Astrocyte (in vitro differentiated cells and primary cell): ENCODE data around the gene DAZAP1. TPM values are rescaled to one million over a fixed set of nuclear protein-coding genes. Genes with fewer than 3 reads are reported as not detected.

Experiments
- DNase-seq: peaks from one replicate; pipeline ENCODE4 v3.0.0-alpha.2; 2010; ENCODE audit warnings: low read depth
- FAIRE-seq: peaks from 2 replicates; lab custom pipeline; 2011; peaks lifted over from hg19 to GRCh38; lab: Jason Lieb, UNC
- H2AFZ ChIP-seq: 2 replicates; pipeline ENCODE4 v1.6.0; 2012; ENCODE audit warnings: low read depth, low read length, inconsistent platforms
- H3K27ac ChIP-seq: 2 replicates; pipeline ENCODE4 v1.5.1; 2011; ENCODE audit warnings: low read depth, low read length, inconsistent platforms
- H3K27me3 ChIP-seq: 2 replicates; pipeline ENCODE4 v1.6.0; 2011; ENCODE audit warnings: low read length, inconsistent platforms; ENCODE audit not compliant: insufficient read depth
- H3K36me3 ChIP-seq: 2 replicates; pipeline ENCODE4 v1.5.1; 2011; ENCODE audit warnings: low read length, inconsistent platforms; ENCODE audit not compliant: insufficient read depth
- H3K4me1 ChIP-seq: 2 replicates; pipeline ENCODE4 v1.5.1; 2011; ENCODE audit warnings: low read length, inconsistent platforms; ENCODE audit not compliant: insufficient read depth
- H3K4me2 ChIP-seq: 2 replicates; pipeline ENCODE4 v1.6.0; 2012; ENCODE audit warnings: low read length, inconsistent platforms
- H3K4me3 ChIP-seq: 2 replicates; pipeline ENCODE4 v1.5.1; 2011; ENCODE audit warnings: low read depth, mild to moderate bottlenecking, low read length, inconsistent platforms; ENCODE audit not compliant: insufficient read depth
- H3K79me2 ChIP-seq: 2 replicates; pipeline ENCODE4 v1.6.0; 2012; ENCODE audit warnings: mild to moderate bottlenecking, low read length, inconsistent platforms; ENCODE audit not compliant: insufficient read depth
- H3K9ac ChIP-seq: 2 replicates; pipeline ENCODE4 v1.6.0; 2012; ENCODE audit warnings: mild to moderate bottlenecking, low read length, inconsistent platforms
- H3K9me3 ChIP-seq: 2 replicates; pipeline ENCODE4 v1.5.1; 2012; ENCODE audit warnings: low read depth, mild to moderate bottlenecking, low read length, inconsistent platforms; ENCODE audit not compliant: insufficient read depth
- H4K20me1 ChIP-seq: 2 replicates; pipeline ENCODE4 v1.6.0; 2012; ENCODE audit warnings: low read length, inconsistent platforms; ENCODE audit not compliant: insufficient read depth
- H3K27ac Mint-ChIP-seq: one replicate; pipeline ENCODE4 v1.8.0; 2021; ENCODE audit warnings: mild to moderate bottlenecking, mixed read lengths; ENCODE audit not compliant: unreplicated experiment
- H3K27me3 Mint-ChIP-seq: one replicate; pipeline ENCODE4 v1.8.0; 2021; ENCODE audit warnings: low read depth, mixed read lengths; ENCODE audit not compliant: unreplicated experiment
- H3K36me3 Mint-ChIP-seq: one replicate; pipeline ENCODE4 v1.8.0; 2021; ENCODE audit warnings: low read depth, mixed read lengths; ENCODE audit not compliant: unreplicated experiment
- H3K4me1 Mint-ChIP-seq: one replicate; pipeline ENCODE4 v1.8.0; 2021; ENCODE audit warnings: low read depth, mixed read lengths; ENCODE audit not compliant: unreplicated experiment
- H3K4me3 Mint-ChIP-seq: one replicate; pipeline ENCODE4 v1.8.0; 2021; ENCODE audit warnings: mild to moderate bottlenecking, moderate library complexity, mixed read lengths; ENCODE audit not compliant: unreplicated experiment
- H3K9me3 Mint-ChIP-seq: one replicate; pipeline ENCODE4 v1.8.0; 2021; ENCODE audit warnings: mild to moderate bottlenecking, mixed read lengths; ENCODE audit not compliant: unreplicated experiment
- CTCF ChIP-seq: IDR thresholded peaks from 2 replicates; pipeline ENCODE4 v1.5.1; 2011; ENCODE audit warnings: low read depth, mild to moderate bottlenecking, inconsistent platforms, low read length, moderate library complexity; ENCODE audit not compliant: insufficient read depth
- EZH2 ChIP-seq: IDR thresholded peaks from 2 replicates; pipeline ENCODE4 v1.6.1; 2012; ENCODE audit warnings: mild to moderate bottlenecking, low read length, inconsistent platforms; ENCODE audit not compliant: insufficient read depth
- total RNA-seq: library from RNA; stranded (reverse); gene quantifications from 2 replicates; pipeline ENCODE4 v1.2.1, GENCODE V29; 2021

The DAZAP1 gene
- total RNA-seq, 1 donor from 2014 or later = 108 TPM

GRCh38 chr19:1417681-1418495 lies 10.5 kb downstream of the DAZAP1 start:
- Mint-ChIP-seq H3K36me3 (peaks cover 6% of the 10 kb centered on the region), H3K4me3 (peak overlapping the region; percentile 0), H3K27me3 (no peaks in the 10 kb centered on the region), H3K27ac (peak overlapping the region; percentile 50), H3K9me3 (no peaks in the 10 kb centered on the region), H3K4me1 (peaks cover 36% of the 10 kb centered on the region)
- Histone ChIP-seq H3K36me3 (peaks cover 33% of the 10 kb centered on the region), H3K4me3 (no peak overlapping the region), H3K4me2 (peak overlapping the region; percentile 82), H3K4me1 (peaks cover 38% of the 10 kb centered on the region), H2AFZ (no peak overlapping the region), H3K27ac (peak overlapping the region; percentile 95), H3K9me3 (no peaks in the 10 kb centered on the region), H3K79me2 (peaks cover 98% of the 10 kb centered on the region), H3K9ac (peak overlapping the region; percentile 82), H3K27me3 (no peaks in the 10 kb centered on the region), H4K20me1 (peaks cover 94% of the 10 kb centered on the region)
- no peak for TF ChIP-seq EZH2
- no peak for TF ChIP-seq CTCF
- FAIRE-seq = no peak
- DNase-seq = no peak

- Histone ChIP-seq H3K27ac (no peak overlapping the region), H3K4me1 (peaks cover 35% of the 10 kb centered on the region), H4K20me1 (peaks cover 94% of the 10 kb centered on the region), H3K4me3 (no peak overlapping the region), H3K9me3 (no peaks in the 10 kb centered on the region), H3K4me2 (no peak overlapping the region), H3K9ac (peak overlapping the region; percentile 82), H3K36me3 (peaks cover 29% of the 10 kb centered on the region), H3K27me3 (no peaks in the 10 kb centered on the region), H2AFZ (no peak overlapping the region), H3K79me2 (peaks cover 98% of the 10 kb centered on the region)
- Mint-ChIP-seq H3K9me3 (no peaks in the 10 kb centered on the region), H3K4me3 (no peak overlapping the region), H3K36me3 (peaks cover 6% of the 10 kb centered on the region), H3K27ac (no peak overlapping the region), H3K27me3 (no peaks in the 10 kb centered on the region), H3K4me1 (peaks cover 34% of the 10 kb centered on the region)
- DNase-seq (no peak), FAIRE-seq (no peak)
- TF ChIP-seq EZH2 (no peak), CTCF (no peak)
These were observed 11.1 kb downstream of the DAZAP1 start for GRCh38 chr19:1418496-1418775.
